HG02884 (cell line): ENCODE measurements around the gene ITGB4.

ENCODE experiments used
- ATAC-seq: cut with Tn5 transposase; IDR thresholded peaks from one replicate; pipeline ENCODE4 v1.9.1; 2021; ENCODE audit warnings: mild to moderate bottlenecking, moderate library complexity; ENCODE audit not compliant: unreplicated experiment

Gene ITGB4

DNA sequence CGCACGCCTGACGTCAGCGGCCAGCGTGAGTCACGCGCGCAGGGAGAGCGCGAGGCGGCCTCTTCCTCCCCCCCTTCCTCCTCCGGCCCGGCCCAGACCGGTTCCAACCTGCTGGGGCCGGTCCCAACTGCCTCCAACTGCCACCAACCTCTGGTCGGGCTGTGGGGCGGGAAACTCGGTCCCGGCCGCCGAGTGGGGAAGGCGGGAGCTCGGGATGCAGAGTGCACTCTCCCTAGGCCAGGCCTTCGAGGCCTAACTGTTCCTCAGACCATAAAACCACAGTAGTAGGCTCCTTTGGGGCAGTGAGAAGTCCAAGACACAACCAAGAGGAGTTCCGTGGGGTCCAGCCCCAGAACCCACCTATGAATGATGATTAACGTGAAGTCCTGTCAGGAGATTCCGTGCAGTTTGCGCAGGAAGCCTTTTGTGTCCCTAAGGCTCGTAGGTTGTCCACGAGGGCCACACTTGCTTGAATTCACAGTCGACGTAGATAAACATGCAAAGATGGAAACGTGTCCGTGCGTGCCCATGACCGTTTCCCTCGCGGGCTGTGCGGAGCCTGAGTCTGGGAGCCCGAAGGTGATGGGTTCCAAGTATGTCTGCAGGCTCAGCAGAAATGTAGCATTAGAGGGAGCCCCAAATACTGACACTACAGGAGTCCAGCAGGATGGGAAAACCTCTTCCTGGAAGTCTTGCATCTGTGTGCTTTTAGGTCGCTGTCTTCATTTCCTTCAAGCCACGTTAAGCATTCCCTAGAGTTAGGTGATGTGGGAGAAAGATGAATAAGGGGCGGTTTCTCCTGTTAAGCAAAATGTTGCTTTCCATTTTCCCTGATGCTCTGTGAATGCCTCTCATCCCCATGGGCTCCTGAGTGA is 64.0 kb downstream of the ITGB4 start:
- peak; percentile 43 for ATAC-seq

DNA sequence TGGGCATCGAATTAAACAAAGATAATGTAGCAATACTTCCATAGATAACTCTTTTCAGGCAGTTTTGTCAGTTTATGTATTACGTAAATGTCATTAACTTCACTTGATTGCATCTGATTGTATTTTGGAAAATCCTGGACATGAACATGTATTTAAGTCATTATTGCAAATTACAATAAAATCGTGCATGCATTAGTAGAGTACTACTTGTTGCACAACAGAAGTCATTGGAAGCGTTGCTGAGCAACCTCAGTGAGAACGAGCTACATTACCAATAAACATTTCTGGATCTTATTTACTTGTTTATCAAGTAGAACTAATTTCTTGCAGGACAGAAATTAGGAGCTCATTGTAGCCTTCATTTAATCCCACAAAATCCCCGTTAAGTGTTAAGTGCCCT is 70.0 kb downstream of the ITGB4 start:
- ATAC-seq, result no peak

DNA sequence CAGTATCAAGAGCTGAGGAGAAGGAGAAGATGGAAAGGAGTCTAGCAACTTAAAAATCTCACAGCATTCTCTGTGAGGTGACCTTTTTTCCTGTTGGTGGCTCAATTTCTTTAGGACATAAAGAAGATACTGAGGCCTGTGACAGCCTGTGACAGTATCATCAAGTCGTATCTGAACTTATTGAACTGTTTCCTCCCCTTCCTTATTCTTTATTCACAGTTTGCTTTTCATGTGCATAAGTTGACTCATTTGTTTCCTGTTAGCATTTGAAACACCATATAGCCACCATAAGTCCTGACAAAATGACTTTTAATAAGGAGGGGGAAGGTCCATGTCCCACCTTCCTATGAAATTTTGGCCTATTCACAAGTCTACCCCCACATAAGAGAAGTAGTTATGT is 72.2 kb downstream of the ITGB4 start:
- no peak for ATAC-seq

DNA sequence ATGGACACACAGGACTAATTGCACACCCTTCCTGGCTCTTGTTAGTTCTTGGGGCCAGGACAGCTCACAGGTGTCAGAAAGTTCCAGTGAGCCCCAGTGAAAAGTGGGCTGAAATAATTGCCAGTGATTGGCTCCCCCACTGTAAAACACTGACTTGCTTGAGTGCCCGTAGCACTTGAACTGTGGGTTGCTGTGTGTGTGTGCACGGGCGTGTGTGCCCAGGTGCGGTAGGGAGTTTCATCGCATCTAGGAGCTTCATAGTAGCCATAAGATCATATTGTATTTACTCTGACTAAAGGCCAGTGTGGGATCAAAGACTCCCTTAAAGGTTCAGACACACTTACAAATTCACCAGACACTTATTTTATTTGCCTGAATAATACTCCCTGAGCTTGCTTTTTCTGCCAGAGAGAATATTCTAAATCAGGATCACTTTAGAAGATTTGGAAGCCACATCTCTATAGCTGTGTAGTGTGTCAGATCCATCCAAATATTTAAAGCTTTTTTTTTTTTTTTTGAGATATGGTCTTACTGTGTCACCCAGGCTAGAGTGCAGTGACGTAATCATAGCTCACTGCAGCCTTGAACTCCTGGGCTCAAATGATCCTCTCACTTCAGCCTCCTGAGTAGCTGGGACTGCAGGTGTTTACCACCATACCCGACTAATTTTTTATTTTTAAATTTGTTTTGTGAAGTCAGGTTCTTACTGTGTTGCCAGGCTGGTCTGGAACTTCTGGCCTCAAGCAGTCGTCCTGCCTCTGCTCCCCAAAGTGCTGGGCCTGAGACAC is 74.8 kb downstream of the ITGB4 start:
- ATAC-seq, result no peak

DNA sequence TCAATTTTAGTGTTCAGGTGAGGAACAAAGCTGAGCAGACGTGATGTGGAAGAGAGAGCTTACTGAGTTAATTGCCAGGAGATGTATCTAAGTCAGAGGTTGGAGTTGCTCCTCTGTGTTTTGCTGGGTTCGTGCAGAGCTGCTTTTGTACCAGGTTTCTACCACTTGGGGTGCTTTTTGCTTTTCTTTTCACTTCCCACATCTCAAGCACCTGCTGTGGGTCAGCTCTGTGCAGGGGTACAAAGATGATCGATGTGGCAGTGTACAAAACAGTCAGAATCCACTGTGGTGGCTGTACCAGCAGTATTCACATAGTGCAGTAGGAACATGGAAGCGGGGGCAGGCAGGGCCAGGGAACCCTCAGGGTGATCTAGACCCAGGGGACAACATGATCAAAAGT is 78.1 kb downstream of the ITGB4 start:
- no peak for ATAC-seq

DNA sequence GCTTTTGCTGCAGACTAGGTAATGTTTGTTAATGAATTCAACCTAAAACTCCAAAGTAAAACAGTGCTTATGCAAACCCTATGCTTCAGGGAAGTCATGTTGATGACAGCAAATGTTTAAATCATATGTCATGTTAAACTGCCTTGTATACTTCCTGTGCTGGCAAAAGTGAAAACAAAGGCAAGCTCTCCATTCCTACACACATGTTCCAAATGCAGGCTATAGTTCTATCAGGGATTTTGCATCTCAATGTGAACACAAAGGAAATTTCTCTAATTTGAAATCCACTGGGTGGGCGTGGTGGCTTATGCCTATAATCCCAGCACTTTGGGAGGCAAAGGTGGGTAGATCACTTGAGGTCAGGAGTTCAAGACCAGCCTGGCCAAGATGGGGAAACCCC is 82.6 kb downstream of the ITGB4 start:
- ATAC-seq, result no peak

DNA sequence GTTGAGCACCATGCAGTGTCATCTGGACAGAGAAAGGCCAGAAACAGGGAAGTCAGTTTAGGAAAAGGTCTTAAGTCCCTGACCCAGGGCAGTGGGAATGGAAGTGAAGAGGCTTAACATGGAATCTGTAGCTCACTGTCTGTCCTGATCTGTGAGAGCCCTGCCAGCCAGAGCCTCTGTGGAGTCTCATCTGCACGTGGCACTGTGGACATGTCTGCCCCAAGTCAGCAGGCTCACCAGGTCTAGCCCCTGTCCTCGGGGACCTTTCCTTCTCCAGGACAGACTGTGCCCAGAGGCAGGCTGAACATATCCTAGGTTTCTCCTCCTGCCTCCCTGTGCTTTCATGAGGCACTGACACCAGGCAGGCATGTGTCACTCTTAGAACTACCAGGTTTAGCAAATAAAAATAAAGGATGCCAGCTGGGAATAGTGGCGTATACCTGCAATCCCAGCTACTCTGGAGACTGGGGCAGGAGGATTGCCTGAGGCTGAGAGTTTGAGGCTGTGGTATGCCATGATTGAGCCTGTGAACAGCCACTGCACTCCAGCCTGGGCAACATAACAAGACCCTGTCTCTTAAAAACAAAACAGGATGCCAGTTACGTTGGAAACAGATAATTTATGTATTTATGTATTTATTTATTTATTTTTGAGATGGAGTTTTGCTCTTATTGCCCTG is 85.7 kb downstream of the ITGB4 start:
- no peak for ATAC-seq
